Measurements from ENCODE around the gene TNIK.

GRCh38 chr3:171268677-171269076, 191.5 kb downstream of the TNIK start:
- no peak for TF ChIP-seq CTCF (conservative IDR thresholded peaks at IDR 0.05; ENCODE audit: low read depth, low read length)
- no peak for TF ChIP-seq EZH2 (IDR thresholded peaks at IDR 0.05; ENCODE audit: borderline replicate concordance, low read depth, low read length, poor library complexity, severe bottlenecking)

All from A673 (cell line).